Choroid plexus epithelial cell (primary cell): Measurements from ENCODE around the gene AUTS2.

Experiments
- DNase-seq: peaks from one replicate; pipeline ENCODE4 v3.0.0-alpha.2; 2010; ENCODE audit warnings: low read depth
- H3K4me3 ChIP-seq: 2 replicates; pipeline ENCODE4 v1.5.1; 2011; ENCODE audit warnings: low read depth, mild to moderate bottlenecking, control low read depth, low read length, moderate library complexity
- TF ChIP-seq, protein P1 (sequence below): conservative IDR thresholded peaks from 2 replicates; pipeline ENCODE4 v1.5.1; 2011; ENCODE audit warnings: low read depth, mild to moderate bottlenecking, control low read depth, inconsistent platforms, low read length, moderate library complexity

AUTS2 gene

DNA sequence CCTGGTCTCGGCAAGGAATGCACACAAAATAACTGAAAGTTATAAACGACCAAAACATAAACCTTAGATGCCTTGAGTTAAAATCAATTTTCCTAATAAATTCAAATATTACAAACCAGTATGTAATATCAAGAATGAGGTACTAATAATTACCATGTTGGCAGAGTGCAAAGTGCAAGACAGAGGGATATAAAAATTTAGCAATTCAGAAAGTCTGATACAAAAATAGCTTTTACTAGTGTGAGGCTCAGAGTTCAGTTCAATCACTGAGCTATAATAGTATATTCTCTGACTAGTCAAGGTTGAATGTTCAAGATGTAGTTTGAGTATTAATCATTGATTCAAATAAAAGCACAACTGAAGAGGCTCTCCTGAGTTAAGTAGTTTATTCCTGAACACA is 4.8 kb upstream of the AUTS2 start:
- no peak for DNase-seq
- TF ChIP-seq, protein P1, sequence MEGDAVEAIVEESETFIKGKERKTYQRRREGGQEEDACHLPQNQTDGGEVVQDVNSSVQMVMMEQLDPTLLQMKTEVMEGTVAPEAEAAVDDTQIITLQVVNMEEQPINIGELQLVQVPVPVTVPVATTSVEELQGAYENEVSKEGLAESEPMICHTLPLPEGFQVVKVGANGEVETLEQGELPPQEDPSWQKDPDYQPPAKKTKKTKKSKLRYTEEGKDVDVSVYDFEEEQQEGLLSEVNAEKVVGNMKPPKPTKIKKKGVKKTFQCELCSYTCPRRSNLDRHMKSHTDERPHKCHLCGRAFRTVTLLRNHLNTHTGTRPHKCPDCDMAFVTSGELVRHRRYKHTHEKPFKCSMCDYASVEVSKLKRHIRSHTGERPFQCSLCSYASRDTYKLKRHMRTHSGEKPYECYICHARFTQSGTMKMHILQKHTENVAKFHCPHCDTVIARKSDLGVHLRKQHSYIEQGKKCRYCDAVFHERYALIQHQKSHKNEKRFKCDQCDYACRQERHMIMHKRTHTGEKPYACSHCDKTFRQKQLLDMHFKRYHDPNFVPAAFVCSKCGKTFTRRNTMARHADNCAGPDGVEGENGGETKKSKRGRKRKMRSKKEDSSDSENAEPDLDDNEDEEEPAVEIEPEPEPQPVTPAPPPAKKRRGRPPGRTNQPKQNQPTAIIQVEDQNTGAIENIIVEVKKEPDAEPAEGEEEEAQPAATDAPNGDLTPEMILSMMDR: no peak
- no peak overlapping the region for H3K4me3 ChIP-seq

DNA sequence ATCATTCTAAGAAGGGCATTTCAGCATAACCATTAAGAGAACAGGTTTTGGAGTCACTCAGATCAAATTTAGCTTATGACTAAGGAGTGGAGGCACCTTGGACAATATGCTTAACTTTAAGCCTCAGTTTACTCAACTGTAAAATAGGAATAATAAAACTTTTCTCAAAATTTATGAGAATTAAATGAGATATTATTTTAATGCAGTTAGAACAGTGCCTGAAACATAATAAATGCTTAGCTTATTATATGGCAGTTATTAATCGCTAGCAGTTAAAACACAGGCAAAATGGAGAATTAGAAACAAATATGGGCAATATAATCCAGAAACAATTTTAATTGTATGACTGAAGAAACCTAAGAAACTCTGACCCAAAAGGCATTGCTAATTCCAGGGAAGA is 2.9 kb upstream of the AUTS2 start:
- no peak overlapping the region for H3K4me3 ChIP-seq
- DNase-seq: no peak
- TF ChIP-seq, protein P1: no peak

DNA sequence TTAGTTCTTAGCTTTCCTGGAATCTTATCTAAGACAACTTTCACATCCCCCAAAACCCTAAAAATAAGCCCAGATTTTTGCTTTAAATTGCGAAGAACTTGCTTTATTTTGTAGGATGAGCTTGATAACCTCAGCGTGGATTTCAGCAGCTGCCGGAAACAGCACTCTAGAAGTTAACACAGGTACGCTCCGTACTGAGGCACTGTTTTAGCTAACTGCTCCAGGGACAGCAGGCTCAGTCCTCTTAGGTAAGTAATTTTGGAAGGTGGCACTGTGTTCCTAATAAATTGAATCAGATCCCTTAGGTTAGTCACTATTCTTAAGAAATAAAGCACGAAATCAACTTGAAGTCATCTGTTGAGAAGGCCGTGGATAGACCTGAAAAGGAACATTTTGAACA is 2.2 kb upstream of the AUTS2 start:
- H3K4me3 ChIP-seq: no peak overlapping the region
- TF ChIP-seq, protein P1: no peak

DNA sequence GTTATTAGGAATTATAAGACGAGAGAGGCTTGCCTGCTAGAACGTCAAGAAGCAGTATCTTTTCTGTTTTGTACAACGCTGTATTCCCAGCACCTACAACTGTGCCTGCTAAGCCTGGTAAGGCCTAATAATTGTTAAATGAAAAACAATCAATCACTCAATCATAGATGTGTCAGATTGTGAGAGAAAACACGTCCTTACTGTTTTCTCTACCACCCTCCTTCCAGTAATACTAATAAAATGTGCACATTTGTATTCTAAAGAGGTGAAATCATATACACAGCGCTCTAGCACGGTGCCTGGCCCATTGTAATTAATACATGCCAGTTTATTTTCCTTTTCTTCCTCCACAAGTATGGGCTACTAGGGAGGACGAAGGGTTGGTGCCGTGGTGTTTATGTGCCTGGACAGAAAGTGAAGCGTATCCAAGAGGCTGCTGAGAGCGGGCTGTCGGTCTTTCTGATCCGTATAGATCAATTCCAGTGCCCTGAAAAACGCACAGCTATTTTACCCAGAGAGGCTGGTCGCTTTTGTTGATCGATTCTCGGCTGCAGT is 1.5 kb upstream of the AUTS2 start:
- peak overlapping the region; percentile 68 for H3K4me3 ChIP-seq
- no peak for DNase-seq
- TF ChIP-seq, protein P1: no peak

More for the DNA sequence above, 2.2 kb upstream of the AUTS2 start:
- no peak for DNase-seq

DNA sequence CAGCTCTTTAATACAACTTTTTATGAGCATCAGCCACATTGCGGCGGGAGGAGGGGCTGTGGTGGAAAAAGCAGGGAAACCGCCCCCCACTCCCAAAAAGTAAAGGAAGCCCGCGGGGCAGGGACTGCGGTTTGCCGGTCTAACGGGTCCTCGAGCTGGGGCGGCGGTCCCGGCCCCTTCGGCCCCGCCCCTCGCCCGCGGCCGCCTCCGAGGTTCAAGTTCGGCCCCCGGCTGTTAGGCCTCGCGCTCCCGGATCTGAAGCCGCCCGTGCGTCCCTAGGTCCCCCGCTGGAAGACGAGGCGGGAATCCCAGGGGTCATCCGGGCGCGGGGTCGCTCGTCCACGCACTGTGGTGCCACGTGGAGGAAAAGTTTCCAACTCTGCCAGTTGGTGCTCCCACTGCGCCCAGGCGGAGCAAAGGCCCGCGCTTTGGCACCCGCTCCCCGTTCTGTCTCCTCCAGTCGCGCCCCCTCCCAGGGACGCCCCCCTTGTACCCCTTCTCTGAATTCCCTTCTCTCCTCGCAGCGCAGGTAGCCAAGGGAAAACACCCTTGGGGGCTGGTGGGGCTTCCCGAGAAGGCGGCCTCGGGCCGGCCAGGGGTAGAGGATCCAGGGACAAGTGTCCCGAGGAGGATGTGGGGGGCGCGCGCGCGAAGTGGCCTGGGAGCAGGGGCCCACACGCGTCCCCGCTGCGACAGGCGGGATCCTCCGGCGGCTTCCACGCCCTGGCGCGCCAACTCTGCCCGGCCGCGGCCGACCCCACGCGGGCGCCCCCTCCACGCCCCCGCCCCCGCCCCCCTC is 798 bp upstream of the AUTS2 start:
- DNase-seq: no peak
- TF ChIP-seq, protein P1: no peak
- H3K4me3 ChIP-seq: peak overlapping the region; percentile 68

DNA sequence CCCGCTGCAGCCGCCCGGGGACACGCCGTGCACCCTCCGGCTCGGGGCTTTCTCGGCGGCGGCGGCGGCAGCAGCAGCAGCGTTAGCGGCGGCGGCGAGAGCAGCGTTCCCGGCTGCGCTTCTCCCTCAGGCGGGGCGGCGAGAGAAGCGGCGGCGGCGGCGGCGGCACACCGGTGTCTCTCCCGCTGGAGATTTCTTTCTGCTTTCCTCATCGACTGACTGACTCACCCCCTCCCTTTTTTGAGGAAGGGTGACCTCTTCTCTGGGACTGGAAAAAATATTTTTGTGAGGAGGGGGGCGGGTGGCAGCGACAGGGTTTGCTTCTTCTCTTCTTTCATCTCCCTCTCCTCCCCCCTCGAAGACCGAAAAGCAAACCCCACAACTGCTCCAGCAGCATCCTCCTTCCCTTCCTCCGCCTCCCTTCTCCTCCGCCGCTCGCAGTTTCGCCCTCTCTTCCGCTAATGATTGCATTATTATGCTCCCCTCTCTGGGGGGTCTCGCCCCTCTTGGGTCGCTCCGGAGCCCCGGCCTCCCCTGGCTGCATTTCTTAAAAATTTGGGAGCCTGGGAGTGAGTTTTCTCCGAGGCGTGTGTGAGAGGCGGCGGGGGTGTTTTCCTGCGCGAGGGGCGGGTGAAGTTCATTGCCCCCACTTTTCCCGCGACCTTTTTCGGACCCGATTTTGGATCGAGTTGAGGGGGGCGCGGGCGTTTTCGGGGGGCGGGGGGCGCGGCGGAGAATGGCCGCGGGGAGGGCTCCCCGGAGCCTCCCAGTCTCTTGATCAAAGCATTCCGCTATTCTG is 411 bp downstream of the AUTS2 start:
- H3K4me3 ChIP-seq: peak overlapping the region; percentile 68
- no peak for DNase-seq
- TF ChIP-seq, protein P1: no peak
